Stimulated activated CD8-positive, alpha-beta memory T cell treated with anti-CD3 and anti-CD28 coated beads, Interleukin-4, amount 100 ng/mL, for 48 hours (primary cell): Measurements from ENCODE around the gene ZNF227.
"Not testable (repeated sequence)": the region's sequence is repeated elsewhere in the genome, so short reads cannot be mapped to it uniquely, and the experiment has no call there.

Experiments used
- DNase-seq: peaks from one replicate; pipeline ENCODE4 v3.0.0-alpha.2; 2020

Gene ZNF227

DNA sequence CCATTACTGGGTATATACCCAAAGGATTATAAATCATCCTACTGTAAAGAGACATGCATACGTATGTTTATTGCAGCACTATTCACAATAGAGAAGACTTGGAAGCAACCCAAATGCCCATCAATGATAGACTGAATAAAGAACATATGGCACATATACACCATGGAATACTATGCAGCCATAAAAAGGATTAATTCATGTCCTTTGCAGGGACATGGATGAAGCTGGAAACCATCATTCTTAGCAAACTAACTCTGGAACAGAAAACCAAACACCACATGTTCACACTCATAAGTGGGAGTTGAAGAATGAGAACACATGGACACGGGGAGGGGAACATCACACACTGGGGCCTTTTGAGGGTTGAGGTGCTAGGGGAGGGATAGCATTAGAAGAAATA lies 41.1 kb downstream of the ZNF227 start:
- DNase-seq = not testable (repeated sequence)

DNA sequence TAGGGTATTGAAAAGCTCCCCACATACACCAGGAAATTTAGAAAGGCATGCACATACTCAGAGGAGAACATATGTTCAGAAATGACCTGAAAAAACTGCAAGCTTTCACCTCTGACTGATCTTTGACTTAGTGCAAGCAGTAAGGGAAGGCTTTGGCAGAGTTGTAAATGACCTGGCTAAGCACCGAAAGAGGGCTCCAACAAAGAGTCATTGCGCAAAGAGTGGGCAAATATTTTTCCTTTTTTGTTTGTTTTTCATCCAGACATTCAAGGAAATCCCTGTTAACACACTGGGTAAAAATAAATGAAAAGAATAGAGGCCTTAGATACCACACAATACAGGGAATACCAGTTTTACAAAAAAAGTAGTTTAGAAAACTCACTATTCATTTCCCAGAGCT lies 42.2 kb downstream of the ZNF227 start:
- DNase-seq = no peak

- no peak for DNase-seq
Measured at GRCh38 chr19:44255705-44256411, 43.5 kb downstream of the ZNF227 start.

DNA sequence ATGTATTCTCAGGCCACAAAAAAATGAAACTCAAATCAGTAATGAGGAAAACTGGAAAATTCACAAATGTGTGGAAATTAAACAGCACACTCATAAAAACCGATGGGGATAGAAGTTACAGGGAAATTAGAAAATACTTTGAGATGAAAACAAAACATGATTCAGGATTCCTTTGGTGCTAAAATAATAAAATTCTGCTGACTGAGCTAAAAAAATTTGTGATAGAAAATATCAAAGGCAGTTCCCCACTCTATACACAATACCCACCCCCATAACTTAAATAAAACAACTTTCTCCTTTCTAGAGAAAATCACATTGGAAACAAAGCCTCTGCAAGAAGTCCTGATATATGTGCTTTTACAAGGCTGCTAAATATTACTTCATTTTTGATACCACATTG lies 45.8 kb downstream of the ZNF227 start:
- DNase-seq = no peak

GRCh38 chr19:44258835-44259413 lies 46.6 kb downstream of the ZNF227 start:
- no peak for DNase-seq

GRCh38 chr19:44260343-44260681 lies 48.0 kb downstream of the ZNF227 start:
- no peak for DNase-seq

- DNase-seq = no peak
Measured at GRCh38 chr19:44260695-44261446, 48.5 kb downstream of the ZNF227 start.

- no peak for DNase-seq
Measured at GRCh38 chr19:44277331-44277730, 65.0 kb downstream of the ZNF227 start.

DNA sequence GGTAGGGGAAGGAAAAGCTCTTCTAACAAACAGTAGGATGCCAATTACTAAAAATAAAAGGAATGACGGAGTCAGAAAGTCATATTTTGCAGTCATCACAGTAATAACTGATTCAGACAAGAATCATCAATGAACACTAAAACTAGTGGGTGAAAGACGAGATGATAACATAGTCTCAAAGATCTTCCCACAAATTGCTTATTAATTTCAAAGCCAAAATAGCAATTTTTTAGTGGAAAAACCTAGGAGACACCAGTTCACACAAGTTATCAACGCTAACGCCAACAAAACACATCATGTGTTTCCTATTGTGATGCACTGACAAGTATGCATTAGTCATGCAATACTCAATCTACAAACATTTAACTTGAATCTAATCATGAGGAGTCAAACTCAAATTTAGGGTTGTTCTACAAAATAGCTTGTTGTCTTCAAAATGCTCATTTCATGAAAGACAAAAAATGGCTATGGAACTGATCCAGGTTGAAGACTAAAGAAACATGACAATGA lies 65.9 kb downstream of the ZNF227 start:
- no peak for DNase-seq

GRCh38 chr19:44280916-44281315 lies 68.6 kb downstream of the ZNF227 start:
- no peak for DNase-seq

DNA sequence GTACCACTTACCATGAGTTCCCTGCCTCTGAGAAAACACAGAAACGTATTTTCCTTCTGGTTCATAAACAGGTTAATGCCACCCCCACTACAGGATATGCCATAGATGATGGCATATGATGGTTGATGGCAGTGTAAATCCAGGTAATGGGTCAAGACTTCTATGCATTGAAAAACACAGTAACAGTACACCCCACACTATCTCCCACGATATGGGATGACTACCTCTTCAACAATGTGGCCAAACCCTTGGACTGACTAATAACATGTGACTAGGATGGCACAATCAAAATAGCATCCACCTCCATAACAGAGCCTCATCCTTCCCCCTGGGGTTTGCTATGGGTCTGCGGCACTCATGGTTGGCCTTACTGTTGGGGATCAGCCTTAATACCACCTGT lies 70.5 kb downstream of the ZNF227 start:
- DNase-seq = no peak

GRCh38 chr19:44284968-44285367 lies 72.6 kb downstream of the ZNF227 start:
- DNase-seq = no peak
